NOMO-1 treated with DMSO at 0.1 percent for 48 hours (cell line): ENCODE measurements around the gene IL4I1.
"Not testable (repeated sequence)": the region's sequence is repeated elsewhere in the genome, so short reads cannot be mapped to it uniquely, and the experiment has no call there.

Experiments
- DNase-seq: peaks from one replicate; lab custom pipeline; 2025; ENCODE audit not compliant: unreplicated experiment; lab: John Stamatoyannopoulos, UW

The IL4I1 gene

GRCh38 chr19:49924881-49925210 is 28.2 kb upstream of the IL4I1 start:
- DNase-seq, result not testable (repeated sequence)

- DNase-seq, result no peak
These were observed 27.6 kb upstream of the IL4I1 start for GRCh38 chr19:49924004-49924880.

GRCh38 chr19:49923055-49924003 is 26.6 kb upstream of the IL4I1 start:
- DNase-seq, result no peak

- no peak for DNase-seq
These were observed 25.4 kb upstream of the IL4I1 start for GRCh38 chr19:49921871-49922795.

- DNase-seq, result no peak
These were observed 24.1 kb upstream of the IL4I1 start for GRCh38 chr19:49920624-49921363.

DNA sequence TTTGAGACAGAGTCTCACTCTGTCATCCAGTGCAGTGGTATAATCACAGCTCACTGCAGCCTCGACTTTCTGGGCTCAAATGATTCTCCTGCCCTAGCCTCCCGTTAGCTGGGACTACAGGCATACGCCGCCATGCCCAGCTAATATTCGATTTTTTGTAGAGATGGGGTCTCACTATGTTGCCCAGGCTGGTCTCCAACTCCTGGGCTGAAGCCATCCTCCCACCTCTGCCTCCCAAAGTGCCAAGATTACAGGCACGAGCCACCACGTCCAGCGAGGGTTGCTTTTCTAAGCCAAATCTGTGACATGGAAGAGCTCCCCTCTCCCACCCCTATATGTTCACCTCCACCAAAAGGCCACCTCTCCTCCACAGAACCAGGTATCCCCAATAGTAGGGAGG is 21.4 kb upstream of the IL4I1 start:
- DNase-seq, result no peak

- DNase-seq, result peak; percentile 66
These were observed 20.4 kb upstream of the IL4I1 start for GRCh38 chr19:49916839-49917733.

DNA sequence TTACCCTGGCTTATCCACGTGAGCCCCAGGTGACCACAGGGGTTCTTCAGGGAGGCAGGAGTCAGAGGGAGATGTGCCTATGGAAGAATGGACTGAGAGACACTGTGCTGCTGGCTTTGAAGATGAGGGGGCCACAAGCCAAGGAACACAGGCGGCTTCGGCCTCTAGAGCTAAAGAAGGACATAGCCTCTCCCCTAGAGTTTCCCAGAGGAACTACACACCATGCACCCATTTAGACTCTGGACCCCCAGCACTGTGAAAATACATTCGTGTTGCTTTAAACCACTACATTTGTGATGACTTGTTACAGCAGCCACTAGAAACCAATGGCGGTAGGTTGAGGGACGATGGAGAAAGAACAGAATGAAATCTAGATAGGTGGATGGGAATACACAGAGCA is 18.6 kb upstream of the IL4I1 start:
- no peak for DNase-seq

DNA sequence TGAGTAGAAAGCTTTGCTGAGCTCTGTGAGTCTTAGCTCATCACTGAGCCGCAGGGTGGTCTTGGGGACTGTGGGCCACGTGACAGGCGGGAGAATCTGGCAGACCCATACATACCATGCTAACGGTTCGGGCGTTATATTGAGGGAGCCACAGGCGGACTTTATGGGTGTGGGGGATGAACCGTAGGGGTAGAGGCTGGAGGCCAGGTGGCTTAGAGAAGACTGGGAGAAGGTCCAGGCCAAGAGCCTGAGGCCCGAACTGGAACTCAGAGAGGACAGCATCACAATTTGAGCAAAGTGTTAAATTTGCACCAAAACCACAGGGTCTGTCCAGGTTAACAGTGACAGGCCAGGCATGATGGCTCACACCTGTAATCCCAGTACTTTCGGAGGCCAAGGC is 17.0 kb upstream of the IL4I1 start:
- DNase-seq, result no peak

GRCh38 chr19:49912965-49913685 is 16.4 kb upstream of the IL4I1 start:
- DNase-seq, result no peak

DNA sequence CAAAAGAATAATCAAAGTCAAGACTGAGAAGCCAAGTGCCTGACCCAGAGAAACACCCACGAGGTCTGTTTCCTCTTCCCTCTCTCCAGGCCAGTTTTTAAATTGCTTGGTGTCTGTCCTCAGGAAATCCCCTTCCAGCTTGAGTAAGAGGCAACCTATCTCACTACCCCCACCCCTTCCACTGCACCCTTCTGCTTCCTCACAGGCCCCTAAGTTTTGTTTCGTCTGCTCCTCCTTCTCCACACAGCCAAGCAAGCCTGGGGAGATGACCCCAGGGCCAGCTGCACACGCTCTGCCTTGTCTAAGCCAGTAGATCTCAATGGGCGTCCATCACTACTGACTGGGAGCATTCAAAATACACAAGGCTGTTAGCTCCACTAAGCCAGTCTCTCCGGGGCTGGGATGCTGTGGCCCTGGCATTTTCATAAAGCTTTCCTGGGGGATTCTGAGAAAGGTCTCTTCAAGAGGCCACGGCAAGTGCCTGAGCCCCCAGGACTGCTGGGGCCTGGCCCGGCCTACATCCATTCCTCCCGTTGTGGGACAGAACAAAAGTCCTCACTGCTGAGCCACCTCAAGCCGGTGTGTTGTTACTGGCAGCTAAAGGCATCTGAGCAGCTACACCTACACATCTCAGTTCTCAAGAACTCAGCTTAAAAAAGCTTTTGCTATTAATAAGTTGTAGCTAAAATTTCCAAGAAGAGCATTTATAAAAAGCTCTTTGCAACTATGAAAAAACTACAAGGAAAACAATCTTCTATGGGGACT is 14.9 kb upstream of the IL4I1 start:
- DNase-seq, result peak; percentile 32

DNA sequence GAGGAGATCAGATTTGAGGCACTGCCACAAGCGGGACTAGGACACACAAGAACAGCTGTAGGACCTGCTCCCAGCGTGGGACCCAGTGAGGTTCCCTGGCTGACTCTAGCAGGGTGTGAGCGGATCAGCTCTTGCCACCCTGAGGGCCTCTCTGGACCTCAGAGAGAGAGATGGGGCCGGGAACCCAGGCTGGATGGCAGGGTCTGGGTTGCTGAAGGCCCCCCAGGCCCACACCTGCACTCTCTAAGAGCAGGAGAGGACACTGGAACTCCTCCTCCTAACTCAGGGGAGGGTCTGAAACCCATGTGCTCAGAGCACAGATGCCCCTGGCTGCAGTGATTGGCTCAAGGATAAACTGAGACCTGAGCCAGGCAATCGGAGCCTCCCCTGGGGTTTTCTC is 13.5 kb upstream of the IL4I1 start:
- no peak for DNase-seq

GRCh38 chr19:49908480-49909420 is 12.1 kb upstream of the IL4I1 start:
- DNase-seq, result no peak

- DNase-seq, result no peak
These were observed 11.2 kb upstream of the IL4I1 start for GRCh38 chr19:49907745-49908446.

GRCh38 chr19:49906879-49907564 is 10.3 kb upstream of the IL4I1 start:
- no peak for DNase-seq

DNA sequence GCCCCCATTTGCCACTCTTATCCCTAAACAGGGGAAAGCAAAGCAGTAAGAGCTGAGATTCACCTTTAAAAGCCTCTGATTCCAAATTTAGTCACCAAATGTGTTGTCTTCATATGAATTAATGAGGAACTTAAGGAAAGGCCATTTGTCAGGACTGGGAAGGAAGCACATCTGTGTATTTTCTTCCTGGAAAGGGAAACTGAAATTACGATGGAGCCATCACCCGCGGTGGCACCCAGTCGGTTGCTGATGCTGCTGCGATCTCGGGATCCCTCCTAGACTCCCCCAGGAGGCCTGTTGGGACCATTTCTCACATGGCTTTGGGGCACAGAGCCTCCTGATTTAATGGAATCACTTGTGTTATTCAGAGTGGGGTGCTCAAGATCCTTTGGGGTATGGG is 7.4 kb upstream of the IL4I1 start:
- no peak for DNase-seq
